ENCODE measurements around the gene EXOSC6. TPM values are rescaled to one million over a fixed set of nuclear protein-coding genes. Genes with fewer than 3 reads are reported as not detected.
"Not testable (repeated sequence)": the region's sequence is repeated elsewhere in the genome, so short reads cannot be mapped to it uniquely, and the experiment has no call there.

The EXOSC6 gene
- total RNA-seq, 1 donor from 2014 or later = 49.3 TPM

DNA sequence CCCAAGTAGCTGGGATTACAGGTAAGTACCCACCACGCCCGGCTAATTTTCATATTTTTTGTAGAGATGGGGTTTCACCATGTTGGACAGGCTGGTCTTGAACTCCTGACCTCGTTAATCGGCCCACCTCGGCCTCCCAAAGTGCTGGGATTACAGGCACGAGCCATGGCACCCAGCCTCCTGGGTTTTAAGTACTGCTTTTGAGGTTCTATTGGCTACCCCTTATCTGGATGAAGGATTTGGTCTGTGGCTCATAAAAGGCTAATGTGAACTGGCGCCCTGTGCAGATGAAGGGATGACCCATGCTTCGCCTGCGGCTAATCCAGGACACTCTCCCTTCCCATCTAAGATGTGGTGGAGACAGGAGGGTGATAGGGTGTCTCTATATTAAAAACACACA lies 52.6 kb downstream of the EXOSC6 start:
- DNase-seq (ENCODE audit: low read depth, low spot score) = not testable (repeated sequence)

DNA sequence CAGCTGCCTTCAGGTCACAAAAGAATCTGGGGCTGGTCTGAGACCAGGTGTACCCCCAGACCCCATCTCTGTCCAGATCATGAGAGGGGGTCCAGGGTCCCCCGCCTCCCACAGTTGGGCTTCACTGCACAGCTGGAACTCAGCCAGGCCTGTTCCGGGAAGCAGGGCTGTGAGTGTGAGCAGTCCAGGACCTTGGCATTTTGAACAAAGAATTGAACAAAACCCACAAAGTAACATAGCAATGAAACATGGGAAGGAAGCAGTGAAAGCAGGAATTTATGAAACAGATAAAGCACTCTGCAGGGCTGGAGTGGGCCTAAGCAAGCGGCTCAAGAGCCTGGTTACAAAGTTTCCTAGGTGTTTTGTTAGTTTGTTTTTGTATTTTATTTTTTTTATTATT lies 53.1 kb downstream of the EXOSC6 start:
- not testable (repeated sequence) for DNase-seq (ENCODE audit: low read depth, low spot score)

DNA sequence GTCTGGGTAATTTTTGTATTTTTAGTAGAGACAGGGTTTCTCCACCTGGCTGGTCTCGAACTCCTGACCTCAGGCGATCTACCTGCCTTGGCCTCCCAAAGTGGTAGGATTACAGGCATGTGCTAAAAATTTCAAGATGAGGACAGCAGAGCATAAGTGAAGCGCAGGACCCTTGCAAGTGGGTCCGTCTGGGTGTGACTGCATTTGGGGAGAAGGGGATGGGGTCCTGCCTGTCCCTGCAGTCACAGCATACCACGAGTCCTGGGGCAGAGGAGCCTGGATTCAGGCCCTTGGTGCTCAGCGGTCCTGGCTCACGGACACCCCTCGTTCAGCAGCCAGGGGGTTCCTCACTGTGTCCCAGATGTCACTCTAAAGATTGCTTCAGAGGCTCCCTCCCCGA lies 53.5 kb downstream of the EXOSC6 start:
- DNase-seq (ENCODE audit: low read depth, low spot score) = not testable (repeated sequence)

DNA sequence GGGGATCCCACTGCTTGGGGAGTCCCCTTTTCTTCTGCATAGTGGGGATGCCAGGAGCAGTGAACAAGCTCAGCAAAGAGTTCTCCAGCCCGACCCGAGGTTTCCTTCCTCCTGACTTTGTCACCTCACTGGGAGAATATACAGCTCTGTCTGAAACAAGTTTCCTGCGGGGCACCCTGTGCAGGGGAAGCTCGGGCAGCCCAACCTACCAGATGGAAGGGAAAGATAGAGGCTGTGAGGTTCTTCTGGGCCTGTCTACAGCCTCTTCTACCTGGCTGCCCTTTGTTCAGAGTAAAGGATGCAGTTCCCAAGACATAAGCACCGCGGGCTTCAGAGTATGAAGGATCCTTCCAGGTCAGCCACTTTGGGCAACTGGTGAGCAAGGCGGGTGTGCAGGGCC lies 54.1 kb downstream of the EXOSC6 start:
- DNase-seq (ENCODE audit: low read depth, low spot score) = not testable (repeated sequence)

Other genes with a start within 250 kb of the EXOSC6 start
- 15.4 and 23.8 TPM in 2 replicates for gene PDPR, start 137.6 kb downstream of the EXOSC6 start, total RNA-seq
- 0.04 TPM in 1 of 2 replicates, not detected in the other for gene CLEC18C, start 78.2 kb downstream of the EXOSC6 start, total RNA-seq
- gene AARS1, start 37.6 kb upstream of the EXOSC6 start, total RNA-seq = 151 and 159 TPM in 2 replicates
- 25.8 and 37.1 TPM in 2 replicates for gene DDX19B, start 47.2 kb upstream of the EXOSC6 start, total RNA-seq
- gene DDX19A, start 95.0 kb upstream of the EXOSC6 start, total RNA-seq = 43.5 and 56.4 TPM in 2 replicates
- gene ST3GAL2, start 187.2 kb upstream of the EXOSC6 start, total RNA-seq = 42.4 and 48.1 TPM in 2 replicates
- 10.1 and 10.5 TPM in 2 replicates for gene FCSK, start 202.7 kb upstream of the EXOSC6 start, total RNA-seq

Measured in pulmonary artery endothelial cell (primary cell).